ENCODE measurements around the gene IL17F.

DNA sequence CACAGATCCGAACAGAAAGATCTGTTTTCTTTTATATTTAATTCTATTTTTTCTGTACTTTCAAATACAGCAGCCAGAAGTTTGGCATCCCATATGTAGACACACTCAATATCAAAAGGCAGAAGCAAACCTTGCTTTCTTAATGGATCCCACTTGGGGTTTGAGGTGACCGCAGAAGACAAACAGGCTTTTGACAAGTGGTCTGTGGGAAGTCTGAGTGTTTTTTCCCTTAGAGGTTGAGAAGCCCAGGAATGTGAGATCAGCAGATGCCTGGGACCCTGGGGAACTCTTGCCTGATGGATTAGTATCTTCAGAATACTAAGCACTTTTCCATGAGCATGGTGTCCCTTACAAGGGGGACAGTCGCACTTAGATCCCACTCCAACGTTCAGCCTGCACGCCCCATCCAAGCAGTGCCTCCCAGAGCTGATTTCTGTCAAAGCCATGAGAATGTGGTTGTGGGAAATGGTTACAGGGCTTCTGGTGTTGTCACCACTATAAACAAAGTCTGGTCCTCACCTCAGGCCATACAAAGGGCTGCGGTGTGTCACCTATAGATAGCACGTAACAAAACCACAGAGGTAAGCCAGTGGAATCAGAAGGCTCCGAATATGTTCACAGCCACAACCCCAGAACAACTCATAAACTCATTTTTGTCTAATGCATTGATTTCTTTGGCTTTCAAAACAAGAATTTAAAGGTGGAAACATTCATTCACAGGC lies 12.7 kb downstream of the IL17F start:
- TF ChIP-seq, protein P1, sequence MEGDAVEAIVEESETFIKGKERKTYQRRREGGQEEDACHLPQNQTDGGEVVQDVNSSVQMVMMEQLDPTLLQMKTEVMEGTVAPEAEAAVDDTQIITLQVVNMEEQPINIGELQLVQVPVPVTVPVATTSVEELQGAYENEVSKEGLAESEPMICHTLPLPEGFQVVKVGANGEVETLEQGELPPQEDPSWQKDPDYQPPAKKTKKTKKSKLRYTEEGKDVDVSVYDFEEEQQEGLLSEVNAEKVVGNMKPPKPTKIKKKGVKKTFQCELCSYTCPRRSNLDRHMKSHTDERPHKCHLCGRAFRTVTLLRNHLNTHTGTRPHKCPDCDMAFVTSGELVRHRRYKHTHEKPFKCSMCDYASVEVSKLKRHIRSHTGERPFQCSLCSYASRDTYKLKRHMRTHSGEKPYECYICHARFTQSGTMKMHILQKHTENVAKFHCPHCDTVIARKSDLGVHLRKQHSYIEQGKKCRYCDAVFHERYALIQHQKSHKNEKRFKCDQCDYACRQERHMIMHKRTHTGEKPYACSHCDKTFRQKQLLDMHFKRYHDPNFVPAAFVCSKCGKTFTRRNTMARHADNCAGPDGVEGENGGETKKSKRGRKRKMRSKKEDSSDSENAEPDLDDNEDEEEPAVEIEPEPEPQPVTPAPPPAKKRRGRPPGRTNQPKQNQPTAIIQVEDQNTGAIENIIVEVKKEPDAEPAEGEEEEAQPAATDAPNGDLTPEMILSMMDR (IDR thresholded peaks at IDR 0.05; ENCODE audit: low read depth, low read length): no peak
- TF ChIP-seq POLR2A (IDR thresholded peaks at IDR 0.05; ENCODE audit: extremely low read depth, insufficient read length) (no peak), MYC (IDR thresholded peaks at IDR 0.05; ENCODE audit: low read depth, low read length) (no peak)
